Gastroesophageal sphincter (tissue), 3 donors: Measurements from ENCODE around the gene ATRAID.

Experiments
- CTCF ChIP-seq, 4 experiments: fragments of 200-600 bp in 2 of 4; fragments of 450-650 bp in 2 of 4; sonication (generic) in 1 of 4; IDR thresholded peaks; one replicate each; pipeline ENCODE4 v1.5.1; 2017 to 2019; ENCODE audit warnings: antibody characterized with exemption in 4 of 4, mild to moderate bottlenecking in 2 of 4, moderate library complexity in 2 of 4
- POLR2A ChIP-seq, 2 donors: fragments of 450-650 bp; IDR thresholded peaks; one replicate each; pipeline ENCODE4 v1.6.1; 2017; ENCODE audit warnings: antibody characterized with exemption in 2 of 2, mild to moderate bottlenecking in 2 of 2, moderate library complexity in 1 of 2

GRCh38 chr2:27227501-27227900 is 15.7 kb downstream of the ATRAID start:
- TF ChIP-seq CTCF (IDR thresholded peaks at IDR 0.05), result no peak
- no peak for TF ChIP-seq POLR2A (IDR thresholded peaks at IDR 0.05)
